GM23338 (cell line): Measurements from ENCODE around the gene KIAA1549. TPM values are rescaled to one million over a fixed set of nuclear protein-coding genes. Genes with fewer than 3 reads are reported as not detected.

Source experiments
- ATAC-seq: fragments of 200-7000 bp; cut with Tn5 transposase; 3 replicates; pipeline ENCODE4 v1.9.1; 2020
- DNase-seq: peaks from one replicate; pipeline ENCODE4 v3.0.0-alpha.2; 2015; ENCODE audit warnings: low spot score
- H2AFZ ChIP-seq: fragments of 200-600 bp; sonication (generic); 2 replicates; pipeline ENCODE4 v1.8.0; 2016; ENCODE audit warnings: antibody characterized with exemption, mild to moderate bottlenecking, moderate library complexity
- H3F3A ChIP-seq: fragments of 200-600 bp; sonication (generic); replicated peaks from 2 replicates; pipeline ENCODE4 v1.8.0; 2017; ENCODE audit warnings: antibody characterized with exemption, mixed run types, low read depth
- H3K27ac ChIP-seq: fragments of 200-600 bp; sonication (generic); 2 replicates; pipeline ENCODE4 v1.6.1; 2016; ENCODE audit warnings: low read depth
- H3K27me3 ChIP-seq: fragments of 200-600 bp; sonication (generic); 2 replicates; pipeline ENCODE4 v1.8.0; 2016; ENCODE audit warnings: mild to moderate bottlenecking, mixed run types, moderate library complexity; ENCODE audit not compliant: insufficient read depth
- H3K36me3 ChIP-seq: fragments of 200-600 bp; sonication (generic); 2 replicates; pipeline ENCODE4 v1.8.0; 2016; ENCODE audit warnings: mild to moderate bottlenecking; ENCODE audit not compliant: insufficient read depth
- H3K4me1 ChIP-seq: fragments of 200-600 bp; sonication (generic); 2 replicates; pipeline ENCODE4 v1.8.0; 2016; ENCODE audit warnings: mild to moderate bottlenecking, moderate library complexity; ENCODE audit not compliant: insufficient read depth
- H3K4me2 ChIP-seq: fragments of 200-600 bp; sonication (generic); 2 replicates; pipeline ENCODE4 v1.7.1; 2017; ENCODE audit warnings: mixed run types
- H3K4me3 ChIP-seq: fragments of 200-600 bp; sonication (generic); 2 replicates; pipeline ENCODE4 v1.6.1; 2016; ENCODE audit warnings: mixed run types
- H3K79me2 ChIP-seq: fragments of 200-600 bp; sonication (generic); replicated peaks from 2 replicates; pipeline ENCODE4 v1.8.0; 2017; ENCODE audit warnings: mild to moderate bottlenecking; ENCODE audit not compliant: insufficient read depth
- H3K9me2 ChIP-seq: fragments of 200-600 bp; sonication (generic); 2 replicates; pipeline ENCODE4 v1.8.0; 2017; ENCODE audit not compliant: insufficient read depth
- H4K20me1 ChIP-seq: fragments of 200-600 bp; sonication (generic); replicated peaks from 2 replicates; pipeline ENCODE4 v1.8.0; 2017; ENCODE audit warnings: mild to moderate bottlenecking; ENCODE audit not compliant: insufficient read depth
- H3K27ac Mint-ChIP-seq: 2 replicates; pipeline ENCODE4 v1.8.0; 2020; ENCODE audit warnings: inconsistent platforms, mild to moderate bottlenecking, moderate library complexity, mixed read lengths
- H3K27me3 Mint-ChIP-seq: 3 replicates; pipeline ENCODE4 v1.8.0; 2022; ENCODE audit warnings: low read depth, mild to moderate bottlenecking, moderate library complexity, mixed read lengths, inconsistent platforms; ENCODE audit not compliant: insufficient read depth, poor library complexity
- H3K36me3 Mint-ChIP-seq: 3 replicates; pipeline ENCODE4 v1.8.0; 2021; ENCODE audit warnings: low read depth, mild to moderate bottlenecking, inconsistent platforms, moderate library complexity, mixed read lengths
- H3K4me1 Mint-ChIP-seq: 3 replicates; pipeline ENCODE4 v1.8.0; 2020; ENCODE audit warnings: mild to moderate bottlenecking, inconsistent platforms, mixed read lengths
- H3K4me3 Mint-ChIP-seq: 3 replicates; pipeline ENCODE4 v1.8.0; 2021; ENCODE audit warnings: moderate library complexity, mild to moderate bottlenecking, inconsistent platforms, mixed read lengths
- H3K9me3 Mint-ChIP-seq: 3 replicates; pipeline ENCODE4 v1.8.0; 2020; ENCODE audit warnings: moderate library complexity, mild to moderate bottlenecking, inconsistent platforms, mixed read lengths
- CREB1 ChIP-seq: fragments of 250-450 bp; sonication (Bioruptor Pico); IDR thresholded peaks from 2 replicates; pipeline ENCODE4 v1.5.0; 2020; ENCODE audit warnings: low read depth, mild to moderate bottlenecking, moderate library complexity
- EZH2 ChIP-seq: fragments of 200-600 bp; sonication (generic); IDR thresholded peaks from one replicate; pipeline ENCODE4 v1.8.0; 2017; ENCODE audit warnings: antibody characterized with exemption, mild to moderate bottlenecking, low read depth; ENCODE audit not compliant: unreplicated experiment
- EZH2phosphoT487 ChIP-seq: fragments of 200-600 bp; sonication (generic); IDR thresholded peaks from one replicate; pipeline ENCODE4 v1.8.1; 2018; ENCODE audit warnings: antibody characterized with exemption; ENCODE audit not compliant: unreplicated experiment
- JUNB ChIP-seq: IDR thresholded peaks from one replicate; pipeline ENCODE4 v1.6.1; 2016; ENCODE audit warnings: antibody characterized with exemption; ENCODE audit not compliant: unreplicated experiment
- NANOG ChIP-seq: IDR thresholded peaks from 2 replicates; pipeline ENCODE4 v1.6.1; 2016; ENCODE audit warnings: antibody characterized with exemption, borderline replicate concordance
- POLR2AphosphoS5 ChIP-seq: IDR thresholded peaks from 2 replicates; pipeline ENCODE4 v1.6.1; 2016; ENCODE audit warnings: antibody characterized with exemption, low read depth
- STAT1 ChIP-seq: IDR thresholded peaks from one replicate; pipeline ENCODE4 v1.6.1; 2016; ENCODE audit warnings: antibody characterized with exemption; ENCODE audit not compliant: unreplicated experiment
- ZNF114 ChIP-seq: fragments of 250-450 bp; sonication (Bioruptor Pico); IDR thresholded peaks from 2 replicates; pipeline ENCODE4 v1.5.0; 2020; ENCODE audit warnings: mild to moderate bottlenecking, moderate library complexity
- ZNF331 ChIP-seq: fragments of 250-450 bp; sonication (Bioruptor Pico); IDR thresholded peaks from 2 replicates; pipeline ENCODE4 v1.5.0; 2020; ENCODE audit warnings: low read depth, mild to moderate bottlenecking, moderate library complexity
- polyA plus RNA-seq: library from polyadenylated mRNA; unstranded; fragments of >200 nt; fragmentation: Nextera tagmentation; extraction: Ambion mirVana; gene quantifications from 2 replicates; pipeline ENCODE4 v1.2.1, GENCODE V29; 2016
- total RNA-seq: library from RNA; depleted of rRNA; stranded (reverse); fragments of >200 nt; shearing (Covaris generic); gene quantifications from 2 replicates; pipeline ENCODE4 v1.2.3, GENCODE V29; 2014
- TF ChIP-seq, protein P1 (sequence below), 2 experiments: fragments of 200-600 bp in 1 of 2; sonication (generic) in 1 of 2; conservative IDR thresholded peaks; 2 replicates each; pipeline versions ENCODE4 v1.5.1 to v1.6.1; 2016 to 2017; ENCODE audit warnings: antibody characterized with exemption in 2 of 2, low read depth in 2 of 2, mild to moderate bottlenecking in 2 of 2, moderate library complexity in 1 of 2
- TF ChIP-seq, protein P2 (sequence below): fragments of 250-450 bp; sonication (Bioruptor Pico); IDR thresholded peaks from 2 replicates; pipeline ENCODE4 v1.5.0; 2020; ENCODE audit warnings: mild to moderate bottlenecking, moderate library complexity
- TF ChIP-seq, protein P3 (sequence below): IDR thresholded peaks from one replicate; pipeline ENCODE4 v1.6.1; 2018; ENCODE audit warnings: antibody characterized with exemption; ENCODE audit not compliant: unreplicated experiment
- TF ChIP-seq, protein P4 (sequence below): IDR thresholded peaks from 2 replicates; pipeline ENCODE4 v1.6.1; 2016; ENCODE audit warnings: antibody characterized with exemption

Gene KIAA1549
- total and polyA plus RNA-seq, 2 experiments from 2014 or later, result 3.6 to 13.5 TPM

DNA sequence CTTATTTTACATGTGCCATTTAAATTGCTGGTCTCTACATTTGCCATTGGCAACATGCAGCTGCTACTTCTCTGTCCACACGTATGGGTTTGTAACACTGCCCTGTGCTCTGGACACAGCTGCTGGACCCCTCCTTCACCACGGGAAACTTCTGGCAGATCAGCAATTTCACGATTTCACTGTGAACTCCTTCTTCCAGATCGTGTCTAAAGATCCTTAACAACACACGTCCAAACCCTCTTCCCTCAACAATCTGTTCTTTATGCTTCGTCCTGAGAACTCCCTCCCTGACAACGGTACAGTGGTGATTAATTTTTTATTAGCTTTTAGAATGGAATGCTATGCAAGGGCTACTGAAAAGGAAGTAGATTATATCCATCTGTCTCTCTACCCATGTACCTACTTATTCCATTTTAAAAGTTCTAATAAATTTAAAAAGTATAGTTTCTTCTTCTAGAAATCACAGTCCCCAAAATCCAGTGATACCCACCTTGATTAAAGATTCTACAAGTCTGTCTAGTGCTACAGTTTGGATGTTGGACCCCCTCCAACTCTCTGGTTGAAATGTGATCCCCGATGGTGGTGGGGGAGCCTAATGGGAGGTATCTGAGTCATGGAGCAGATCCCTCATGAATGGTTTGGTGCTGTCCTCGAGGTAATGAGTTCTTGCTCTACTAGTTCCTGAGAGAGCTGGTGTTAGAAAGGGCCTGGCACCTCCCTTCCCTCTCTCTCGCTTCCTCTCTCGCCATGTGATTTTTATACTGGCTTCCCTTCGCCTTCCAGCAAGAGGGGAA is 81.0 kb downstream of the KIAA1549 start:
- Histone ChIP-seq H3K79me2 (no peaks in the 10 kb centered on the region), H3K4me1 (no peaks in the 10 kb centered on the region), H3K4me3 (no peak overlapping the region), H3K36me3 (peaks cover 9% of the 10 kb centered on the region; the same call in 1 of the 2 replicates), H3K9me2 (no peaks in the 10 kb centered on the region), H3K27ac (no peak overlapping the region), H2AFZ (no peak overlapping the region), H4K20me1 (no peaks in the 10 kb centered on the region), H3F3A (no peaks in the 10 kb centered on the region), H3K27me3 (no peaks in the 10 kb centered on the region), H3K4me2 (no peak overlapping the region)
- H3K9me3 Mint-ChIP-seq, result no peaks in the 10 kb centered on the region
- H3K36me3 Mint-ChIP-seq, result peaks cover 48% of the 10 kb centered on the region
- H3K4me1 Mint-ChIP-seq, result peaks cover 3% of the 10 kb centered on the region; the same call in 2 of the 3 replicates
- H3K4me3 Mint-ChIP-seq, result no peak overlapping the region
- 0 out of 2 replicates have a peak overlapping the region, but pooled peaks have one; percentile 29 for H3K27ac Mint-ChIP-seq
- DNase-seq, result no peak
- peaks cover 10% of the 10 kb centered on the region for H3K27me3 Mint-ChIP-seq
- no peak for TF ChIP-seq STAT1
- no peak for TF ChIP-seq NANOG
- TF ChIP-seq POLR2AphosphoS5, result no peak
- TF ChIP-seq JUNB, result no peak
- TF ChIP-seq ZNF331 (CRISPR knock-in tag), result no peak
- TF ChIP-seq, protein P1, sequence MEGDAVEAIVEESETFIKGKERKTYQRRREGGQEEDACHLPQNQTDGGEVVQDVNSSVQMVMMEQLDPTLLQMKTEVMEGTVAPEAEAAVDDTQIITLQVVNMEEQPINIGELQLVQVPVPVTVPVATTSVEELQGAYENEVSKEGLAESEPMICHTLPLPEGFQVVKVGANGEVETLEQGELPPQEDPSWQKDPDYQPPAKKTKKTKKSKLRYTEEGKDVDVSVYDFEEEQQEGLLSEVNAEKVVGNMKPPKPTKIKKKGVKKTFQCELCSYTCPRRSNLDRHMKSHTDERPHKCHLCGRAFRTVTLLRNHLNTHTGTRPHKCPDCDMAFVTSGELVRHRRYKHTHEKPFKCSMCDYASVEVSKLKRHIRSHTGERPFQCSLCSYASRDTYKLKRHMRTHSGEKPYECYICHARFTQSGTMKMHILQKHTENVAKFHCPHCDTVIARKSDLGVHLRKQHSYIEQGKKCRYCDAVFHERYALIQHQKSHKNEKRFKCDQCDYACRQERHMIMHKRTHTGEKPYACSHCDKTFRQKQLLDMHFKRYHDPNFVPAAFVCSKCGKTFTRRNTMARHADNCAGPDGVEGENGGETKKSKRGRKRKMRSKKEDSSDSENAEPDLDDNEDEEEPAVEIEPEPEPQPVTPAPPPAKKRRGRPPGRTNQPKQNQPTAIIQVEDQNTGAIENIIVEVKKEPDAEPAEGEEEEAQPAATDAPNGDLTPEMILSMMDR (conservative IDR thresholded peaks at IDR 0.05; ENCODE audit: low read depth in 2 of 2), result no peak
- TF ChIP-seq CREB1 (CRISPR knock-in tag), result no peak
- TF ChIP-seq, protein P2, sequence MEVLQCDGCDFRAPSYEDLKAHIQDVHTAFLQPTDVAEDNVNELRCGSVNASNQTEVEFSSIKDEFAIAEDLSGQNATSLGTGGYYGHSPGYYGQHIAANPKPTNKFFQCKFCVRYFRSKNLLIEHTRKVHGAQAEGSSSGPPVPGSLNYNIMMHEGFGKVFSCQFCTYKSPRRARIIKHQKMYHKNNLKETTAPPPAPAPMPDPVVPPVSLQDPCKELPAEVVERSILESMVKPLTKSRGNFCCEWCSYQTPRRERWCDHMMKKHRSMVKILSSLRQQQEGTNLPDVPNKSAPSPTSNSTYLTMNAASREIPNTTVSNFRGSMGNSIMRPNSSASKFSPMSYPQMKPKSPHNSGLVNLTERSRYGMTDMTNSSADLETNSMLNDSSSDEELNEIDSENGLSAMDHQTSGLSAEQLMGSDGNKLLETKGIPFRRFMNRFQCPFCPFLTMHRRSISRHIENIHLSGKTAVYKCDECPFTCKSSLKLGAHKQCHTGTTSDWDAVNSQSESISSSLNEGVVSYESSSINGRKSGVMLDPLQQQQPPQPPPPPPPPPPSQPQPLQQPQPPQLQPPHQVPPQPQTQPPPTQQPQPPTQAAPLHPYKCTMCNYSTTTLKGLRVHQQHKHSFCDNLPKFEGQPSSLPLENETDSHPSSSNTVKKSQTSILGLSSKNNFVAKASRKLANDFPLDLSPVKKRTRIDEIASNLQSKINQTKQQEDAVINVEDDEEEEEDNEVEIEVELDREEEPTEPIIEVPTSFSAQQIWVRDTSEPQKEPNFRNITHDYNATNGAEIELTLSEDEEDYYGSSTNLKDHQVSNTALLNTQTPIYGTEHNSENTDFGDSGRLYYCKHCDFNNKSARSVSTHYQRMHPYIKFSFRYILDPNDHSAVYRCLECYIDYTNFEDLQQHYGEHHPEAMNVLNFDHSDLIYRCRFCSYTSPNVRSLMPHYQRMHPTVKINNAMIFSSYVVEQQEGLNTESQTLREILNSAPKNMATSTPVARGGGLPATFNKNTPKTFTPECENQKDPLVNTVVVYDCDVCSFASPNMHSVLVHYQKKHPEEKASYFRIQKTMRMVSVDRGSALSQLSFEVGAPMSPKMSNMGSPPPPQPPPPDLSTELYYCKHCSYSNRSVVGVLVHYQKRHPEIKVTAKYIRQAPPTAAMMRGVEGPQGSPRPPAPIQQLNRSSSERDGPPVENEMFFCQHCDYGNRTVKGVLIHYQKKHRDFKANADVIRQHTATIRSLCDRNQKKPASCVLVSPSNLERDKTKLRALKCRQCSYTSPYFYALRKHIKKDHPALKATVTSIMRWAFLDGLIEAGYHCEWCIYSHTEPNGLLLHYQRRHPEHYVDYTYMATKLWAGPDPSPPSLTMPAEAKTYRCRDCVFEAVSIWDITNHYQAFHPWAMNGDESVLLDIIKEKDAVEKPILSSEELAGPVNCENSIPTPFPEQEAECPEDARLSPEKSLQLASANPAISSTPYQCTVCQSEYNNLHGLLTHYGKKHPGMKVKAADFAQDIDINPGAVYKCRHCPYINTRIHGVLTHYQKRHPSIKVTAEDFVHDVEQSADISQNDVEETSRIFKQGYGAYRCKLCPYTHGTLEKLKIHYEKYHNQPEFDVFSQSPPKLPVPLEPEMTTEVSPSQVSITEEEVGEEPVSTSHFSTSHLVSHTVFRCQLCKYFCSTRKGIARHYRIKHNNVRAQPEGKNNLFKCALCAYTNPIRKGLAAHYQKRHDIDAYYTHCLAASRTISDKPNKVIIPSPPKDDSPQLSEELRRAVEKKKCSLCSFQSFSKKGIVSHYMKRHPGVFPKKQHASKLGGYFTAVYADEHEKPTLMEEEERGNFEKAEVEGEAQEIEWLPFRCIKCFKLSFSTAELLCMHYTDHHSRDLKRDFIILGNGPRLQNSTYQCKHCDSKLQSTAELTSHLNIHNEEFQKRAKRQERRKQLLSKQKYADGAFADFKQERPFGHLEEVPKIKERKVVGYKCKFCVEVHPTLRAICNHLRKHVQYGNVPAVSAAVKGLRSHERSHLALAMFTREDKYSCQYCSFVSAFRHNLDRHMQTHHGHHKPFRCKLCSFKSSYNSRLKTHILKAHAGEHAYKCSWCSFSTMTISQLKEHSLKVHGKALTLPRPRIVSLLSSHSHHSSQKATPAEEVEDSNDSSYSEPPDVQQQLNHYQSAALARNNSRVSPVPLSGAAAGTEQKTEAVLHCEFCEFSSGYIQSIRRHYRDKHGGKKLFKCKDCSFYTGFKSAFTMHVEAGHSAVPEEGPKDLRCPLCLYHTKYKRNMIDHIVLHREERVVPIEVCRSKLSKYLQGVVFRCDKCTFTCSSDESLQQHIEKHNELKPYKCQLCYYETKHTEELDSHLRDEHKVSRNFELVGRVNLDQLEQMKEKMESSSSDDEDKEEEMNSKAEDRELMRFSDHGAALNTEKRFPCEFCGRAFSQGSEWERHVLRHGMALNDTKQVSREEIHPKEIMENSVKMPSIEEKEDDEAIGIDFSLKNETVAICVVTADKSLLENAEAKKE, result no peak
- TF ChIP-seq, protein P3, sequence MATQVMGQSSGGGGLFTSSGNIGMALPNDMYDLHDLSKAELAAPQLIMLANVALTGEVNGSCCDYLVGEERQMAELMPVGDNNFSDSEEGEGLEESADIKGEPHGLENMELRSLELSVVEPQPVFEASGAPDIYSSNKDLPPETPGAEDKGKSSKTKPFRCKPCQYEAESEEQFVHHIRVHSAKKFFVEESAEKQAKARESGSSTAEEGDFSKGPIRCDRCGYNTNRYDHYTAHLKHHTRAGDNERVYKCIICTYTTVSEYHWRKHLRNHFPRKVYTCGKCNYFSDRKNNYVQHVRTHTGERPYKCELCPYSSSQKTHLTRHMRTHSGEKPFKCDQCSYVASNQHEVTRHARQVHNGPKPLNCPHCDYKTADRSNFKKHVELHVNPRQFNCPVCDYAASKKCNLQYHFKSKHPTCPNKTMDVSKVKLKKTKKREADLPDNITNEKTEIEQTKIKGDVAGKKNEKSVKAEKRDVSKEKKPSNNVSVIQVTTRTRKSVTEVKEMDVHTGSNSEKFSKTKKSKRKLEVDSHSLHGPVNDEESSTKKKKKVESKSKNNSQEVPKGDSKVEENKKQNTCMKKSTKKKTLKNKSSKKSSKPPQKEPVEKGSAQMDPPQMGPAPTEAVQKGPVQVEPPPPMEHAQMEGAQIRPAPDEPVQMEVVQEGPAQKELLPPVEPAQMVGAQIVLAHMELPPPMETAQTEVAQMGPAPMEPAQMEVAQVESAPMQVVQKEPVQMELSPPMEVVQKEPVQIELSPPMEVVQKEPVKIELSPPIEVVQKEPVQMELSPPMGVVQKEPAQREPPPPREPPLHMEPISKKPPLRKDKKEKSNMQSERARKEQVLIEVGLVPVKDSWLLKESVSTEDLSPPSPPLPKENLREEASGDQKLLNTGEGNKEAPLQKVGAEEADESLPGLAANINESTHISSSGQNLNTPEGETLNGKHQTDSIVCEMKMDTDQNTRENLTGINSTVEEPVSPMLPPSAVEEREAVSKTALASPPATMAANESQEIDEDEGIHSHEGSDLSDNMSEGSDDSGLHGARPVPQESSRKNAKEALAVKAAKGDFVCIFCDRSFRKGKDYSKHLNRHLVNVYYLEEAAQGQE, result no peak
- TF ChIP-seq EZH2, result no peak
- no peak for TF ChIP-seq ZNF114 (CRISPR knock-in tag)
- no peak for TF ChIP-seq EZH2phosphoT487
- TF ChIP-seq, protein P4, sequence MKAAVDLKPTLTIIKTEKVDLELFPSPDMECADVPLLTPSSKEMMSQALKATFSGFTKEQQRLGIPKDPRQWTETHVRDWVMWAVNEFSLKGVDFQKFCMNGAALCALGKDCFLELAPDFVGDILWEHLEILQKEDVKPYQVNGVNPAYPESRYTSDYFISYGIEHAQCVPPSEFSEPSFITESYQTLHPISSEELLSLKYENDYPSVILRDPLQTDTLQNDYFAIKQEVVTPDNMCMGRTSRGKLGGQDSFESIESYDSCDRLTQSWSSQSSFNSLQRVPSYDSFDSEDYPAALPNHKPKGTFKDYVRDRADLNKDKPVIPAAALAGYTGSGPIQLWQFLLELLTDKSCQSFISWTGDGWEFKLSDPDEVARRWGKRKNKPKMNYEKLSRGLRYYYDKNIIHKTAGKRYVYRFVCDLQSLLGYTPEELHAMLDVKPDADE, result no peak
- ATAC-seq, result no peak
